ENCODE measurements around the gene IFNL2.
"Not testable (repeated sequence)": the region's sequence is repeated elsewhere in the genome, so short reads cannot be mapped to it uniquely, and the experiment has no call there.

IFNL2 gene

DNA sequence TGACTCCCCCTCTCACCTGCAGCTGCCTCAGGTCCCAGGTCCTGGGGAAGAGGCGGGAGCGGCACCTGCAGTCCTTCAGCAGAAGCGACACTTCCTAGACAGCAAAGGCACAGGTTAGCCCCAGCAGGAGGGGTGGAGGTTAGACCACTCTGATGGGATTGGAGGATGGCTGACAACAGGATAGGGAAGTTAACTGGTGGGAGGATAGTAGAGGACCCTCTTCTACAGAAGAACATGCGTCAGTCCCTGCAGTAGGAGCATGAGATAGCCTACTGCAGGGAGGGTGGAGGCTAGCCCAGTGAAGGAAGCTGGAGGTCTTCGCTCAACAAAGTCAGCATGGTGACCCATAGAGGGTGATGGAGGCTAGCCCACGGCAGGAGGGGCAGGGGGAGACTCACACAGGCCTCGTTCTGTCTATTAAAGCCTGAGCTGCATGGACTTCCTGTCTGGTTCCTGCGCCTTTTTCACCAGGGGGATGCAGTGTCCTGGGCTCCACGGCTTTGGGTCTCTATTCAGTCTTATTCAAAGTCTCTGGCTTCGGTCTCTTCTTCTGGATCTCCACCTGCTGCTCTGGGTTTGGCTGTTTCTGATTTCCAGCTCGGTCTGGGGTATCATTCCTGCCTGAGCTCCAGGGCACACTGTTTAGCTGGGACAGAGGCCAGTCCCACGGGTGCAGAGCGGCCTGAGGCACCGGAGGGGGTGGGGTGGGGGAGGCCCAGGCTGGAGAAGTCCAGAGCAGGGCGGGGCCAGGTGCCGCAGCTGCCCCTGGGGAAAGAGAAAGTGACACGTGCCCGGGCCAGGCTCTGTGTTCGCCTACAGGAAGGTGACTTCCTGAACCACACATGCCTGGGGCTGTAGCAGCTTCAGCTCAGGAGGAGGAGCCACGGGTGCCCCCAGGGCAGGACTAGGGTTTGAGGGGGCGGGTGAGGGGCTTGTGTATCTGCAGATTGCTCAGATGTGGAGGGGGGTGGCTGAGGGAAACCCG, 30.7 kb upstream of the IFNL2 start:
- TF ChIP-seq, protein P1, sequence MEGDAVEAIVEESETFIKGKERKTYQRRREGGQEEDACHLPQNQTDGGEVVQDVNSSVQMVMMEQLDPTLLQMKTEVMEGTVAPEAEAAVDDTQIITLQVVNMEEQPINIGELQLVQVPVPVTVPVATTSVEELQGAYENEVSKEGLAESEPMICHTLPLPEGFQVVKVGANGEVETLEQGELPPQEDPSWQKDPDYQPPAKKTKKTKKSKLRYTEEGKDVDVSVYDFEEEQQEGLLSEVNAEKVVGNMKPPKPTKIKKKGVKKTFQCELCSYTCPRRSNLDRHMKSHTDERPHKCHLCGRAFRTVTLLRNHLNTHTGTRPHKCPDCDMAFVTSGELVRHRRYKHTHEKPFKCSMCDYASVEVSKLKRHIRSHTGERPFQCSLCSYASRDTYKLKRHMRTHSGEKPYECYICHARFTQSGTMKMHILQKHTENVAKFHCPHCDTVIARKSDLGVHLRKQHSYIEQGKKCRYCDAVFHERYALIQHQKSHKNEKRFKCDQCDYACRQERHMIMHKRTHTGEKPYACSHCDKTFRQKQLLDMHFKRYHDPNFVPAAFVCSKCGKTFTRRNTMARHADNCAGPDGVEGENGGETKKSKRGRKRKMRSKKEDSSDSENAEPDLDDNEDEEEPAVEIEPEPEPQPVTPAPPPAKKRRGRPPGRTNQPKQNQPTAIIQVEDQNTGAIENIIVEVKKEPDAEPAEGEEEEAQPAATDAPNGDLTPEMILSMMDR (IDR thresholded peaks at IDR 0.05; ENCODE audit: insufficient read depth, missing control alignments), result no peak
- no peak for FAIRE-seq
- DNase-seq (ENCODE audit: insufficient read length, low spot score), result no peak

DNA sequence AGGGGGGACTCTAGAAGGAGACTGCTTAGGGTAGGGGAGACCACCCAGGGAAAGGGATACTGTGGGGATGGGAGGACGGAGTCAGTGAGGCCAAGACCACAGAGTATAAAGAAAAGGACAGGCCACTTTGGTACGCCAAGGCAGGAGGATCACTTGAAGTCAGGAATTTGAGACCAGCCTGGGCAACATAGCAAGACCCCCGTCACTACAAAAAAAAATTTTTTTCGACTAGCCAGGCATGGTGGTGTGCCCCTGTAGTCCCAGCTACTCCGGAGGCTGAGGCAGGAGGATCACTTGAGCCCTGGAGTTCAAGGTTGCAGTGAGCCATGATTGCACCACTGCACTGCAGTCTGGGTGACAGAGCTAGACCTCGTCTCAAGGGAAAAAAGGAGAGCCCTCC, 30.0 kb upstream of the IFNL2 start:
- TF ChIP-seq, protein P1 (IDR thresholded peaks at IDR 0.05; ENCODE audit: insufficient read depth, missing control alignments), result no peak
- DNase-seq (ENCODE audit: insufficient read length, low spot score), result no peak
- no peak for FAIRE-seq

DNA sequence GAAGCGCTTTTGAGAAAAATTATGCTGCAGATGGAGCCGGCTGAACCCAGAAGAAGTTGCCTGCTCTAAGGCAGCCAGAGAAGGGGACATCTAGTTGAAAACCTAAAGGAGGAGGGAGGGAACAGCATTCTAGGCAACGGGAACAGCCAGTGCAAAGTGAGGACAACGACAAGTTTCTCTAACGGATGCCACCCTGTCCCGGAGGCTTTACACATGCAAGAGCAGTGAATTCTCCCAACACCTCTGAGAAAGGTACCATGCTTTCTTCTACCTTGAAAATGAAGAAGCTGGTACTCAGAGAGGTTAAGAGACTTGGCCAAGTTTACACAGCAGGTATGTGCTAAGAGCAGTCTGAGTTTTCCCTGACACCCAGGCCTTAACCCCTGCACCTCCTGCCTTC, 29.3 kb upstream of the IFNL2 start:
- DNase-seq (ENCODE audit: insufficient read length, low spot score) (no peak), FAIRE-seq (no peak)
- TF ChIP-seq, protein P1 (IDR thresholded peaks at IDR 0.05; ENCODE audit: insufficient read depth, missing control alignments), result no peak

DNA sequence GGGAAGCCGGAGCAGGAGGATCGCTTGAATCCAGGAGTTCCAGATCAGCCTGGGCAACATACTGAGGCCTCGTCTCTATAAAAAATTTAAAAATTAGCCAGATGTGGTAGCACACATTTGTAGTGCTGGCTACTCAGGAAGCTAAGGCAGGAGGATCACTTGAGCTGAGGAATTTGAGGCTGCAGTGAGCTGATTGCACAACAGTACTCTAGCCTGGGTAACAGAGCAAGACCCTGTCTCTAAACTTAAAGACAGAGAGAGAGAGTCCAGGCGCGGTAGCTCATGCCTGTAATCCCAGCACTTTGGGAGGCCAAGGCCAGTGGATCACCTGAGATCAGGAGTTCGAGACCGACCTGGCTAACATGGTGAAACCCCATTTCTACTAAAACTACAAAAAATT, 27.8 kb upstream of the IFNL2 start:
- TF ChIP-seq, protein P1 (IDR thresholded peaks at IDR 0.05; ENCODE audit: insufficient read depth, missing control alignments), result no peak
- DNase-seq (ENCODE audit: insufficient read length, low spot score) (no peak), FAIRE-seq (no peak)

DNA sequence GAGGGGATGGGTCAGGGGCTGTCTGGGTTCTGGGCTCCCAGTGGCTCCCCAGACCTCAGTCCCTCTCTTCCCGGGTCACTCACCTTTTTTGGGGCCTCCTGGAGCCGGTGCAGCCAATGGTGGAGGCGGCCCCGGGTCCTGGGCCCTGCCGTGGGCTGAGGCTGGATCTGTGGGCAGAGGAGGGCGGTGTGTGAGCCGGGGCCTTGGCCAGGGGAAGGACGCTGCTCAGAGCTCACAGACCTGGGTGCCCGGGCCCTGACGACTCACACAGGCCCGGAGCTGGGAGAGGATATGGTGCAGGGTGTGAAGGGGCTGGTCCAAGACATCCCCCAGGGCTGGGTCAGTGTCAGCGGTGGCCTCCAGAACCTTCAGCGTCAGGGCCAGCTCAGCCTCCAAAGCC, 24.5 kb upstream of the IFNL2 start:
- not testable (repeated sequence) for FAIRE-seq; DNase-seq (ENCODE audit: insufficient read length, low spot score)

DNA sequence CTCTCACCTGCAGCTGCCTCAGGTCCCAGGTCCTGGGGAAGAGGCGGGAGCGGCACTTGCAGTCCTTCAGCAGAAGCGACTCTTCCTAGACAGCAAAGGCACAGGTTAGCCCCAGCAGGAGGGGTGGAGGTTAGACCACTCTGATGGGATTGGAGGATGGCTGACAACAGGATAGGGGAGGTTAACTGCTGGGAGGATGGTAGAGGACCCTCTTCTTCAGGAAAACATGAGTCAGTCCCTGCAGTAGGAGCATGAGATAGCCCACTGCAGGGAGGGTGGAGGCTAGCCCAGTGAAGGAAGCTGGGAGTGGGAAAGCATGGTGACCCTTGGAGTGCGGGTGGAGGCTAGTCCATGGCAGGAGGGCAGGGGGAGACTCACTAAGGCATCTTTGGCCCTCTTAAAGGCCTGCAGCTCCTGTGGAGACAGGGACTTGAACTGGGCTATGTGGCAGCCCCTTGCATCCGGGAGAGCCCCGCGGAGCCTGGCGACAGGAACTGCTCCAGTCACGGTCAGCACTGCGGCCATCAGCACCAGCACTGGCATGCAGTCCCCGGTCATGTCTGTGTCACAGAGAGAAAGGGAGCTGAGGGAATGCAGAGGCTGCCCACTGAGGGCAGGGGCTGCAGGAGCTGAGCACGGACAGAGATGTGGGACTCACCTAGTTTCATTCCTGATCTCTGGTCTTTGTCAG, 23.6 kb upstream of the IFNL2 start, which contains the start of gene IFNL3:
TSS of gene IFNL3 (minus strand) at position 597 of the 691 bp plus-strand sequence. CDS start at position 558, 39 bp downstream.
- not testable (repeated sequence) for DNase-seq (ENCODE audit: insufficient read length, low spot score); FAIRE-seq

DNA sequence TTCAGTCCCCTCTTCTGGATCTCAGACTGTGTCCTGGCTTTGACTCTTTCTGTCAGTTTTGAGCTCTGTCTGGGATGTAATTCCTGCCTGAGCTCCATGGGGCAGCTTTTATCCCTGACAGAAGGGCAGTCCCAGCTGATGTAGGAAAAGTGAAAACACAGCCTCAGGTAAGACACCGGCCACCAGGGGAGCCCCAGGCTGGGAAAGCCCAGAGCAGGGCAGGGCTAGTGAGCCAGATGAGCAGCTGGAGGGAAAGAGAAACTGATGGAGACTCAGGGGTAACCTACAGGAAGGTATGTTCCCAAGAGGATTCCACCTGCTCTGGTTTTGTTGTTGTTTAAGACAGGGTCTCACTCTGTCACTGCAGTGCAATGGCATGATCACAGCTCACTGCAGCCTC, 23.0 kb upstream of the IFNL2 start:
- DNase-seq (ENCODE audit: insufficient read length, low spot score); FAIRE-seq: not testable (repeated sequence)

DNA sequence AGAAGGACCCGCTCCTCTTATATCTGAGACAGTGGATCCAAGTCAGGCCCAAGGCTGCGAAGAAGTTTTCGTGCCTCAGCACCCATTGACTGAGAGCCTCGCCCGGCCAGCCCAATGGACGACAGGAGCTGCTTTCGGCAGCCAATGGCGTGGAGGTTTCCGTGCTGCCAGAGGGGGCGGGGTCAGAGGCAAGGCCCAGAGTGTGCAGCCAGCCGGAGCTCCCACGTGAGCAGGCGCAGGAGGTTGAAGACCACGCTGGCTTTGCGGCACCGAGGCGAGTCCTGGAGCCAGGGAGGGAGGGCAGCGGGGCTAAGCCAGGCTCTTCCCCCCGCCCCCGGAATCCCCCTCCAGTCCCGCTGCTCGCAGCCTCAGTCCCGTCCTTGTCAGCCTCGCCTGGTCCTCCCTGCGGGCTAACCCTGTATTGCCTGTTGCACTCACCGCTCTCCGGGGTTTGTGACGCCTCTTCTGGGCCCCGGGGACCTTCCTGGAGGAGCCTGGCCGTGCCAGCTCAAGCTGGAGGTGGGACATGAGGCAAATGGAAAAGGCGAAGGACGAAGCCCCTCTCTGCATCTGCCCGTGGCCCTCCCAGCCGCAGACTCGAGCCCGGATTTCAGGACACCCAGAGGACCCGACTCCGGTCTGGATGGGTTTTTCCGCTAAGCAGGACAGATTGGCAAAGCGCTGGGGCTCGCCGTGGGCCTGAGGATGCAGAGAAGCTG, 21.1 kb upstream of the IFNL2 start:
- no peak for FAIRE-seq
- DNase-seq (ENCODE audit: insufficient read length, low spot score), result no peak
- TF ChIP-seq, protein P1 (IDR thresholded peaks at IDR 0.05; ENCODE audit: insufficient read depth, missing control alignments), result no peak

Data from D721Med (cell line).